GM23338 (cell line): ENCODE results near the gene S100A5. TPM values are rescaled to one million over a fixed set of nuclear protein-coding genes. Genes with fewer than 3 reads are reported as not detected.

Source experiments
- ATAC-seq: fragments of 200-7000 bp; cut with Tn5 transposase; 3 replicates; pipeline ENCODE4 v1.9.1; 2020
- DNase-seq: peaks from one replicate; pipeline ENCODE4 v3.0.0-alpha.2; 2015; ENCODE audit warnings: low spot score
- H2AFZ ChIP-seq: fragments of 200-600 bp; sonication (generic); 2 replicates; pipeline ENCODE4 v1.8.0; 2016; ENCODE audit warnings: antibody characterized with exemption, mild to moderate bottlenecking, moderate library complexity
- H3F3A ChIP-seq: fragments of 200-600 bp; sonication (generic); replicated peaks from 2 replicates; pipeline ENCODE4 v1.8.0; 2017; ENCODE audit warnings: antibody characterized with exemption, mixed run types, low read depth
- H3K27ac ChIP-seq: fragments of 200-600 bp; sonication (generic); 2 replicates; pipeline ENCODE4 v1.6.1; 2016; ENCODE audit warnings: low read depth
- H3K27me3 ChIP-seq: fragments of 200-600 bp; sonication (generic); 2 replicates; pipeline ENCODE4 v1.8.0; 2016; ENCODE audit warnings: mild to moderate bottlenecking, mixed run types, moderate library complexity; ENCODE audit not compliant: insufficient read depth
- H3K36me3 ChIP-seq: fragments of 200-600 bp; sonication (generic); 2 replicates; pipeline ENCODE4 v1.8.0; 2016; ENCODE audit warnings: mild to moderate bottlenecking; ENCODE audit not compliant: insufficient read depth
- H3K4me1 ChIP-seq: fragments of 200-600 bp; sonication (generic); 2 replicates; pipeline ENCODE4 v1.8.0; 2016; ENCODE audit warnings: mild to moderate bottlenecking, moderate library complexity; ENCODE audit not compliant: insufficient read depth
- H3K4me2 ChIP-seq: fragments of 200-600 bp; sonication (generic); 2 replicates; pipeline ENCODE4 v1.7.1; 2017; ENCODE audit warnings: mixed run types
- H3K4me3 ChIP-seq: fragments of 200-600 bp; sonication (generic); 2 replicates; pipeline ENCODE4 v1.6.1; 2016; ENCODE audit warnings: mixed run types
- H3K79me2 ChIP-seq: fragments of 200-600 bp; sonication (generic); replicated peaks from 2 replicates; pipeline ENCODE4 v1.8.0; 2017; ENCODE audit warnings: mild to moderate bottlenecking; ENCODE audit not compliant: insufficient read depth
- H3K9me2 ChIP-seq: fragments of 200-600 bp; sonication (generic); 2 replicates; pipeline ENCODE4 v1.8.0; 2017; ENCODE audit not compliant: insufficient read depth
- H4K20me1 ChIP-seq: fragments of 200-600 bp; sonication (generic); replicated peaks from 2 replicates; pipeline ENCODE4 v1.8.0; 2017; ENCODE audit warnings: mild to moderate bottlenecking; ENCODE audit not compliant: insufficient read depth
- H3K27ac Mint-ChIP-seq: 2 replicates; pipeline ENCODE4 v1.8.0; 2020; ENCODE audit warnings: inconsistent platforms, mild to moderate bottlenecking, moderate library complexity, mixed read lengths
- H3K27me3 Mint-ChIP-seq: 3 replicates; pipeline ENCODE4 v1.8.0; 2022; ENCODE audit warnings: low read depth, mild to moderate bottlenecking, moderate library complexity, mixed read lengths, inconsistent platforms; ENCODE audit not compliant: insufficient read depth, poor library complexity
- H3K36me3 Mint-ChIP-seq: 3 replicates; pipeline ENCODE4 v1.8.0; 2021; ENCODE audit warnings: low read depth, mild to moderate bottlenecking, inconsistent platforms, moderate library complexity, mixed read lengths
- H3K4me1 Mint-ChIP-seq: 3 replicates; pipeline ENCODE4 v1.8.0; 2020; ENCODE audit warnings: mild to moderate bottlenecking, inconsistent platforms, mixed read lengths
- H3K4me3 Mint-ChIP-seq: 3 replicates; pipeline ENCODE4 v1.8.0; 2021; ENCODE audit warnings: moderate library complexity, mild to moderate bottlenecking, inconsistent platforms, mixed read lengths
- H3K9me3 Mint-ChIP-seq: 3 replicates; pipeline ENCODE4 v1.8.0; 2020; ENCODE audit warnings: moderate library complexity, mild to moderate bottlenecking, inconsistent platforms, mixed read lengths
- CREB1 ChIP-seq: fragments of 250-450 bp; sonication (Bioruptor Pico); IDR thresholded peaks from 2 replicates; pipeline ENCODE4 v1.5.0; 2020; ENCODE audit warnings: low read depth, mild to moderate bottlenecking, moderate library complexity
- EZH2phosphoT487 ChIP-seq: fragments of 200-600 bp; sonication (generic); IDR thresholded peaks from one replicate; pipeline ENCODE4 v1.8.1; 2018; ENCODE audit warnings: antibody characterized with exemption; ENCODE audit not compliant: unreplicated experiment
- JUNB ChIP-seq: IDR thresholded peaks from one replicate; pipeline ENCODE4 v1.6.1; 2016; ENCODE audit warnings: antibody characterized with exemption; ENCODE audit not compliant: unreplicated experiment
- NANOG ChIP-seq: IDR thresholded peaks from 2 replicates; pipeline ENCODE4 v1.6.1; 2016; ENCODE audit warnings: antibody characterized with exemption, borderline replicate concordance
- POLR2AphosphoS5 ChIP-seq: IDR thresholded peaks from 2 replicates; pipeline ENCODE4 v1.6.1; 2016; ENCODE audit warnings: antibody characterized with exemption, low read depth
- STAT1 ChIP-seq: IDR thresholded peaks from one replicate; pipeline ENCODE4 v1.6.1; 2016; ENCODE audit warnings: antibody characterized with exemption; ENCODE audit not compliant: unreplicated experiment
- ZNF114 ChIP-seq: fragments of 250-450 bp; sonication (Bioruptor Pico); IDR thresholded peaks from 2 replicates; pipeline ENCODE4 v1.5.0; 2020; ENCODE audit warnings: mild to moderate bottlenecking, moderate library complexity
- ZNF331 ChIP-seq: fragments of 250-450 bp; sonication (Bioruptor Pico); IDR thresholded peaks from 2 replicates; pipeline ENCODE4 v1.5.0; 2020; ENCODE audit warnings: low read depth, mild to moderate bottlenecking, moderate library complexity
- polyA plus RNA-seq: library from polyadenylated mRNA; unstranded; fragments of >200 nt; fragmentation: Nextera tagmentation; extraction: Ambion mirVana; gene quantifications from 2 replicates; pipeline ENCODE4 v1.2.1, GENCODE V29; 2016
- total RNA-seq: library from RNA; depleted of rRNA; stranded (reverse); fragments of >200 nt; shearing (Covaris generic); gene quantifications from 2 replicates; pipeline ENCODE4 v1.2.3, GENCODE V29; 2014
- TF ChIP-seq, protein P1 (sequence below), 2 experiments: fragments of 200-600 bp in 1 of 2; sonication (generic) in 1 of 2; conservative IDR thresholded peaks; 2 replicates each; pipeline versions ENCODE4 v1.5.1 to v1.6.1; 2016 to 2017; ENCODE audit warnings: antibody characterized with exemption in 2 of 2, low read depth in 2 of 2, mild to moderate bottlenecking in 2 of 2, moderate library complexity in 1 of 2
- TF ChIP-seq, protein P2 (sequence below): IDR thresholded peaks from 2 replicates; pipeline ENCODE4 v1.6.1; 2016; ENCODE audit warnings: antibody characterized with exemption

S100A5 gene
- total and polyA plus RNA-seq, 2 experiments from 2014 or later: 0.47 TPM; not detected in 1

GRCh38 chr1:153570874-153571273 lies 30.1 kb upstream of the S100A5 start:
- no peak overlapping the region for H3K27ac ChIP-seq
- H3K36me3 ChIP-seq: no peaks in the 10 kb centered on the region
- no peak overlapping the region for H3K4me3 ChIP-seq
- peaks cover 29% of the 10 kb centered on the region for H3K4me1 Mint-ChIP-seq
- H3K27ac Mint-ChIP-seq: no peak overlapping the region
- no peaks in the 10 kb centered on the region for H3K9me2 ChIP-seq
- ATAC-seq (no peak), DNase-seq (no peak)
- H3K79me2 ChIP-seq: no peaks in the 10 kb centered on the region
- H3K27me3 Mint-ChIP-seq: peaks cover 14% of the 10 kb centered on the region
- no peak overlapping the region for H2AFZ ChIP-seq
- H3K9me3 Mint-ChIP-seq: peaks cover 20% of the 10 kb centered on the region; the same call in 2 of the 3 replicates
- H3K4me2 ChIP-seq: no peak overlapping the region
- no peaks in the 10 kb centered on the region for H3K27me3 ChIP-seq
- peaks cover 6% of the 10 kb centered on the region; the same call in 1 of the 2 replicates for H3F3A ChIP-seq
- TF ChIP-seq, protein P1, sequence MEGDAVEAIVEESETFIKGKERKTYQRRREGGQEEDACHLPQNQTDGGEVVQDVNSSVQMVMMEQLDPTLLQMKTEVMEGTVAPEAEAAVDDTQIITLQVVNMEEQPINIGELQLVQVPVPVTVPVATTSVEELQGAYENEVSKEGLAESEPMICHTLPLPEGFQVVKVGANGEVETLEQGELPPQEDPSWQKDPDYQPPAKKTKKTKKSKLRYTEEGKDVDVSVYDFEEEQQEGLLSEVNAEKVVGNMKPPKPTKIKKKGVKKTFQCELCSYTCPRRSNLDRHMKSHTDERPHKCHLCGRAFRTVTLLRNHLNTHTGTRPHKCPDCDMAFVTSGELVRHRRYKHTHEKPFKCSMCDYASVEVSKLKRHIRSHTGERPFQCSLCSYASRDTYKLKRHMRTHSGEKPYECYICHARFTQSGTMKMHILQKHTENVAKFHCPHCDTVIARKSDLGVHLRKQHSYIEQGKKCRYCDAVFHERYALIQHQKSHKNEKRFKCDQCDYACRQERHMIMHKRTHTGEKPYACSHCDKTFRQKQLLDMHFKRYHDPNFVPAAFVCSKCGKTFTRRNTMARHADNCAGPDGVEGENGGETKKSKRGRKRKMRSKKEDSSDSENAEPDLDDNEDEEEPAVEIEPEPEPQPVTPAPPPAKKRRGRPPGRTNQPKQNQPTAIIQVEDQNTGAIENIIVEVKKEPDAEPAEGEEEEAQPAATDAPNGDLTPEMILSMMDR (conservative IDR thresholded peaks at IDR 0.05; ENCODE audit: low read depth in 2 of 2): no peak
- TF ChIP-seq EZH2phosphoT487 (no peak), CREB1 (CRISPR knock-in tag) (no peak), STAT1 (no peak), JUNB (no peak), POLR2AphosphoS5 (no peak), NANOG (no peak), ZNF331 (CRISPR knock-in tag) (no peak), ZNF114 (no peak)
- TF ChIP-seq, protein P2, sequence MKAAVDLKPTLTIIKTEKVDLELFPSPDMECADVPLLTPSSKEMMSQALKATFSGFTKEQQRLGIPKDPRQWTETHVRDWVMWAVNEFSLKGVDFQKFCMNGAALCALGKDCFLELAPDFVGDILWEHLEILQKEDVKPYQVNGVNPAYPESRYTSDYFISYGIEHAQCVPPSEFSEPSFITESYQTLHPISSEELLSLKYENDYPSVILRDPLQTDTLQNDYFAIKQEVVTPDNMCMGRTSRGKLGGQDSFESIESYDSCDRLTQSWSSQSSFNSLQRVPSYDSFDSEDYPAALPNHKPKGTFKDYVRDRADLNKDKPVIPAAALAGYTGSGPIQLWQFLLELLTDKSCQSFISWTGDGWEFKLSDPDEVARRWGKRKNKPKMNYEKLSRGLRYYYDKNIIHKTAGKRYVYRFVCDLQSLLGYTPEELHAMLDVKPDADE: no peak
- no peak overlapping the region for H3K4me3 Mint-ChIP-seq
- no peaks in the 10 kb centered on the region for H4K20me1 ChIP-seq
- H3K36me3 Mint-ChIP-seq: no peaks in the 10 kb centered on the region; the same call in 1 of the 3 replicates
- peaks cover 18% of the 10 kb centered on the region for H3K4me1 ChIP-seq

GRCh38 chr1:153569465-153569864 lies 28.7 kb upstream of the S100A5 start:
- H3K27me3 Mint-ChIP-seq: peaks cover 14% of the 10 kb centered on the region
- H3K4me2 ChIP-seq: no peak overlapping the region
- H2AFZ ChIP-seq: no peak overlapping the region
- H3K27ac Mint-ChIP-seq: no peak overlapping the region
- no peak for TF ChIP-seq EZH2phosphoT487
- no peak for TF ChIP-seq NANOG
- no peak overlapping the region for H3K27ac ChIP-seq
- H3K4me1 ChIP-seq: peaks cover 18% of the 10 kb centered on the region
- H3K9me2 ChIP-seq: no peaks in the 10 kb centered on the region
- no peaks in the 10 kb centered on the region for H3K27me3 ChIP-seq
- no peak overlapping the region for H3K4me3 Mint-ChIP-seq
- H3F3A ChIP-seq: peaks cover 6% of the 10 kb centered on the region; the same call in 1 of the 2 replicates
- H3K9me3 Mint-ChIP-seq: peaks cover 10% of the 10 kb centered on the region; the same call in 2 of the 3 replicates
- H3K4me3 ChIP-seq: no peak overlapping the region
- H3K36me3 ChIP-seq: no peaks in the 10 kb centered on the region
- H3K36me3 Mint-ChIP-seq: no peaks in the 10 kb centered on the region; the same call in 2 of the 3 replicates
- DNase-seq (no peak), ATAC-seq (no peak)
- H3K79me2 ChIP-seq: no peaks in the 10 kb centered on the region
- H4K20me1 ChIP-seq: no peaks in the 10 kb centered on the region
- H3K4me1 Mint-ChIP-seq: peaks cover 34% of the 10 kb centered on the region
